ENCODE data around the gene CLMN.

CLMN gene

DNA sequence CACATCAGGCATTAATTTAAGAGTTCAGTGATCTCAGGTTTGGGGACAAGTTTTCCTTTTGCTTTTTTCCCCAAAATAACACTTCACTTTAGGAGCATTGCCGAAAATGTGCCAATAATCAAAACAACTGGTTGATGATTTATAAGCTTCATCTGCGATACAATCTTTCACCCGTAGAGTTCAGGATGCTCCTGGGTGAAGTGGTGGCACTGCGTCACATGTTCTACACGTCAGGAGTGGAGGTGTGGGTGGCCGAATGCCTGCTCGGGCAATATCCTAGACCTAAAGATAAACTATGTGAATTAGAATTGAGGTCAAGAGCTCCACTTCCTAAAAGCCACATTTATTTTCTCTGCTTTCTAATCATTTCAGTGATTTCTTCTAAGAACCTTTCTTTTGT, 91.5 kb downstream of the CLMN start:
- TF ChIP-seq GABPA (IDR thresholded peaks at IDR 0.05; ENCODE audit: low read depth) = no peak
- no peak for TF ChIP-seq SPI1 (IDR thresholded peaks at IDR 0.05; ENCODE audit: borderline replicate concordance, low read depth)
- no peak for TF ChIP-seq REST (IDR thresholded peaks at IDR 0.05; ENCODE audit: insufficient replicate concordance, low read depth)
- TF ChIP-seq, protein P1, sequence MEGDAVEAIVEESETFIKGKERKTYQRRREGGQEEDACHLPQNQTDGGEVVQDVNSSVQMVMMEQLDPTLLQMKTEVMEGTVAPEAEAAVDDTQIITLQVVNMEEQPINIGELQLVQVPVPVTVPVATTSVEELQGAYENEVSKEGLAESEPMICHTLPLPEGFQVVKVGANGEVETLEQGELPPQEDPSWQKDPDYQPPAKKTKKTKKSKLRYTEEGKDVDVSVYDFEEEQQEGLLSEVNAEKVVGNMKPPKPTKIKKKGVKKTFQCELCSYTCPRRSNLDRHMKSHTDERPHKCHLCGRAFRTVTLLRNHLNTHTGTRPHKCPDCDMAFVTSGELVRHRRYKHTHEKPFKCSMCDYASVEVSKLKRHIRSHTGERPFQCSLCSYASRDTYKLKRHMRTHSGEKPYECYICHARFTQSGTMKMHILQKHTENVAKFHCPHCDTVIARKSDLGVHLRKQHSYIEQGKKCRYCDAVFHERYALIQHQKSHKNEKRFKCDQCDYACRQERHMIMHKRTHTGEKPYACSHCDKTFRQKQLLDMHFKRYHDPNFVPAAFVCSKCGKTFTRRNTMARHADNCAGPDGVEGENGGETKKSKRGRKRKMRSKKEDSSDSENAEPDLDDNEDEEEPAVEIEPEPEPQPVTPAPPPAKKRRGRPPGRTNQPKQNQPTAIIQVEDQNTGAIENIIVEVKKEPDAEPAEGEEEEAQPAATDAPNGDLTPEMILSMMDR (IDR thresholded peaks at IDR 0.05; ENCODE audit: insufficient read depth, low read length) = no peak
- no peak for TF ChIP-seq POLR2AphosphoS5 (IDR thresholded peaks at IDR 0.05; ENCODE audit: low read depth)
- Histone ChIP-seq H3K27me3 (ENCODE audit: insufficient read depth, poor library complexity, severe bottlenecking) (no peaks in the 10 kb centered on the region), H3K4me3 (replicated peaks; ENCODE audit: insufficient read depth, low read length) (no peak overlapping the region), H3K27ac (replicated peaks) (no peak overlapping the region)
- no peak for DNase-seq (ENCODE audit: low read depth in 1 of 2, low spot score in 1 of 2)

- no peak for TF ChIP-seq SPI1 (IDR thresholded peaks at IDR 0.05; ENCODE audit: borderline replicate concordance, low read depth)
- TF ChIP-seq, protein P1 (IDR thresholded peaks at IDR 0.05; ENCODE audit: insufficient read depth, low read length) = no peak
- no peak for TF ChIP-seq REST (IDR thresholded peaks at IDR 0.05; ENCODE audit: insufficient replicate concordance, low read depth)
- TF ChIP-seq GABPA (IDR thresholded peaks at IDR 0.05; ENCODE audit: low read depth) = no peak
- TF ChIP-seq POLR2AphosphoS5 (IDR thresholded peaks at IDR 0.05; ENCODE audit: low read depth) = no peak
- H3K4me3 ChIP-seq (replicated peaks; ENCODE audit: insufficient read depth, low read length) = no peak overlapping the region
- no peak for DNase-seq (ENCODE audit: low read depth in 1 of 2, low spot score in 1 of 2)
- no peak overlapping the region for H3K27ac ChIP-seq (replicated peaks)
- no peaks in the 10 kb centered on the region for H3K27me3 ChIP-seq (ENCODE audit: insufficient read depth, poor library complexity, severe bottlenecking)
Observed at GRCh38 chr14:95227279-95227860, 92.3 kb downstream of the CLMN start.

- H3K27me3 ChIP-seq (ENCODE audit: insufficient read depth, poor library complexity, severe bottlenecking) = no peaks in the 10 kb centered on the region
- no peak overlapping the region for H3K4me3 ChIP-seq (replicated peaks; ENCODE audit: insufficient read depth, low read length)
- no peak overlapping the region for H3K27ac ChIP-seq (replicated peaks)
- no peak for TF ChIP-seq POLR2AphosphoS5 (IDR thresholded peaks at IDR 0.05; ENCODE audit: low read depth)
- TF ChIP-seq, protein P1 (IDR thresholded peaks at IDR 0.05; ENCODE audit: insufficient read depth, low read length) = no peak
- TF ChIP-seq SPI1 (IDR thresholded peaks at IDR 0.05; ENCODE audit: borderline replicate concordance, low read depth) = no peak
- TF ChIP-seq GABPA (IDR thresholded peaks at IDR 0.05; ENCODE audit: low read depth) = no peak
- no peak for TF ChIP-seq REST (IDR thresholded peaks at IDR 0.05; ENCODE audit: insufficient replicate concordance, low read depth)
- no peak for DNase-seq (ENCODE audit: low read depth in 1 of 2, low spot score in 1 of 2)
Observed at GRCh38 chr14:95226801-95227200, 92.9 kb downstream of the CLMN start.
